ENCODE data around the gene TOP1. TPM values are rescaled to one million over a fixed set of nuclear protein-coding genes. Genes with fewer than 3 reads are reported as not detected.

Gene TOP1
- total and polyA plus RNA-seq, 2 of the 4 experiments (the other 2 are of a cell fraction), result 14.0 to 21.5 TPM

GRCh38 chr20:40997116-40997515 is 31.5 kb upstream of the TOP1 start:
- H4K8ac ChIP-seq (ENCODE audit: low read depth in 2 of 2, low read length in 2 of 2), result peak overlapping the region; percentile 18 to 67; a peak in 1 of 4 replicates
- CTCF ChIA-PET, result interaction anchor here (0.6 to 0.7 kb wide), 2 partner anchors 29 to 78 kb away, joined by 5 to 13 read pairs; no protein-coding TSS in a partner anchor
- H3K27ac ChIP-seq (ENCODE audit: insufficient read depth, low read length), result no peak overlapping the region
- H3K4ac ChIP-seq (ENCODE audit: low read depth, low read length), result peak overlapping the region; percentile 75
- no peak overlapping the region for H2AFZ ChIP-seq (replicated peaks; ENCODE audit: low read length, poor library complexity)
- peak overlapping the region; percentile 93; the same call in 1 of the 2 replicates for H2AK5ac ChIP-seq (ENCODE audit: low read depth, low read length)
- intact Hi-C loops (cut with micrococcal nuclease) (no loop called here), in situ Hi-C loops (cut with MboI; ENCODE audit: low sequenced_read_pairs) (no loop called here), dilution Hi-C loops (cut with HindIII; ENCODE audit: low sequenced_read_pairs, unreplicated experiment) (no loop called here)
- H3K56ac ChIP-seq (ENCODE audit: extremely low read depth, insufficient read depth, low read length), result no peak overlapping the region
- H3K23ac ChIP-seq (ENCODE audit: low read depth, low read length), result peak overlapping the region; percentile 8; the same call in 1 of the 2 replicates
- no peaks in the 10 kb centered on the region for H3K27me3 ChIP-seq (ENCODE audit: control insufficient read depth, insufficient read depth, low read length)
- no peak overlapping the region for H2BK120ac ChIP-seq (ENCODE audit: low read depth, low read length)
- no peak overlapping the region for H3K4me3 ChIP-seq (ENCODE audit: insufficient read depth, low read depth, low read length)
- H3K4me2 ChIP-seq (ENCODE audit: low read depth, low read length), result no peak overlapping the region
- H4K20me1 ChIP-seq (ENCODE audit: insufficient read depth, low read length), result 0 out of 2 replicates have a peak, but pooled peaks cover 3% of the 10 kb centered on the region
- peak overlapping the region; percentile 22 for H3K14ac ChIP-seq (replicated peaks; ENCODE audit: low read depth, low read length)
- POLR2A ChIA-PET (ENCODE audit: unreplicated experiment), result no interaction called here
- peak overlapping the region; percentile 45; the same call in 1 of the 2 replicates for H4K91ac ChIP-seq (ENCODE audit: insufficient read depth, low read depth, low read length)
- peaks cover under 1% of the 10 kb centered on the region for H3K4me1 ChIP-seq (ENCODE audit: control insufficient read depth, insufficient read depth, low read length)
- no peaks in the 10 kb centered on the region for H3K36me3 ChIP-seq (ENCODE audit: control insufficient read depth, insufficient read depth, low read length)
- ATAC-seq (ENCODE audit: low read depth), result no peak
- no peak overlapping the region for H2AK9ac ChIP-seq (replicated peaks; ENCODE audit: low read depth, low read length, poor library complexity)
- H3K9me3 ChIP-seq (ENCODE audit: control insufficient read depth, insufficient read depth, low read length), result no peaks in the 10 kb centered on the region
- TF ChIP-seq RFX5 (IDR thresholded peaks at IDR 0.05; ENCODE audit: low read depth, low read length) (no peak), ELK1 (IDR thresholded peaks at IDR 0.05; ENCODE audit: borderline replicate concordance, low read depth, low read length) (no peak), RCOR1 (IDR thresholded peaks at IDR 0.05; ENCODE audit: insufficient replicate concordance, low read length) (no peak), USF2 (IDR thresholded peaks at IDR 0.05; ENCODE audit: low read depth, low read length) (no peak), BHLHE40 (IDR thresholded peaks at IDR 0.05; ENCODE audit: low read depth, low read length) (no peak), MXI1 (IDR thresholded peaks at IDR 0.05; ENCODE audit: borderline replicate concordance, low read depth, low read length) (no peak), CHD1 (IDR thresholded peaks at IDR 0.05; ENCODE audit: low read depth, low read length) (no peak), FOS (IDR thresholded peaks at IDR 0.05; ENCODE audit: low read depth, low read length) (no peak), MAZ (IDR thresholded peaks at IDR 0.05; ENCODE audit: borderline replicate concordance, low read depth, low read length) (no peak), CTCF (conservative IDR thresholded peaks at IDR 0.05; ENCODE audit: low read depth, low read length) (no peak), MAFK (IDR thresholded peaks at IDR 0.05; ENCODE audit: low read depth, low read length) (no peak), SMC3 (IDR thresholded peaks at IDR 0.05; ENCODE audit: low read depth, low read length) (no peak), NFE2L2 (IDR thresholded peaks at IDR 0.05; ENCODE audit: low read depth, low read length) (no peak), POLR2A (IDR thresholded peaks at IDR 0.05; ENCODE audit: low read depth, low read length) (no peak), RAD21 (IDR thresholded peaks at IDR 0.05; ENCODE audit: low read length) (no peak)
- peaks cover under 1 to 42% of the 10 kb centered on the region in 2 experiments; a peak in 3 of 4 replicates for H3K79me1 ChIP-seq (ENCODE audit: low read depth in 1 of 2, low read length in 2 of 2)
- peak overlapping the region; percentile 28; the same call in 1 of the 3 replicates for H2BK15ac ChIP-seq (ENCODE audit: low read depth, low read length)
- DNase-seq, result no peak
- no peak overlapping the region for H3K9ac ChIP-seq (ENCODE audit: low read depth, low read length)
- no peak overlapping the region for H2BK5ac ChIP-seq (ENCODE audit: low read depth, low read length, poor library complexity, severe bottlenecking)
- no TSS peak for BruUV-seq (replicated peaks)
- H2BK20ac ChIP-seq (ENCODE audit: low read depth, low read length), result peak overlapping the region; percentile 70; the same call in 1 of the 2 replicates
- H4K5ac ChIP-seq (ENCODE audit: low read depth, low read length), result no peak overlapping the region; the same call in 1 of the 2 replicates
- no peak overlapping the region for H3K18ac ChIP-seq (ENCODE audit: low read depth, low read length)
- H3K9me1 ChIP-seq (ENCODE audit: insufficient read depth, low read length), result peaks cover 9% of the 10 kb centered on the region; the same call in 1 of the 2 replicates
- 93% methylated on average over 2 of the region's 6 CpGs; no CpG with 5 or more reads in 1 of the 2 experiments for WGBS, 2 experiments (ENCODE audit: extremely low coverage in 2 of 2, insufficient read length in 1 of 2)
